Hematopoietic multipotent progenitor cell treated with erythropoietin and hydrocortisone succinate and interleukin-3 and kit ligand, for 8 days (in vitro differentiated cells): ENCODE results near the gene DHRS13.
A peak's percentile ranks its signal among the peaks of the same experiment; 100 is the strongest.
"Not testable (repeated sequence)": the region's sequence is repeated elsewhere in the genome, so short reads cannot be mapped to it uniquely, and the experiment has no call there.

Source experiments
- DNase-seq: peaks from one replicate; pipeline ENCODE4 v3.0.0-alpha.2; 2015

Gene DHRS13

GRCh38 chr17:28881533-28882056 lies 21.3 kb downstream of the DHRS13 start:
- DNase-seq = no peak

DNA sequence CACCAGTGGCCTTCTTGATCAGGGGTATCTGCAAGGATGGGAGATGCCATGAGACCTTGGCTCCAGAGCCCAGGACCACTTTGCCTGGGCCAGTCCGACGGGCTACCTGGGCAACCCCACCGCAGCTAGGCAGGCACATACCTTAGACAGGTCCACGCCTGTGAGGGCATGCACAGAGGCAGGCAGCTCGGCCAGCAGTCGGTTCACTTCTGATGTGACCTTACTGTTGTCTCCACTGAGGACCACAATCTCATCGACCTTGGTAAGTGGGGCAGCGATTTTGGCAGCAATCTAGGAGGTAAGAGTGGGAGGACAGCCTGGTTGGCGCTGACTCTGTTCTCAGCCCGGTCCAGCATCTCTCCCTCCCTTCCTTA lies 22.3 kb downstream of the DHRS13 start:
- DNase-seq = no peak

DNA sequence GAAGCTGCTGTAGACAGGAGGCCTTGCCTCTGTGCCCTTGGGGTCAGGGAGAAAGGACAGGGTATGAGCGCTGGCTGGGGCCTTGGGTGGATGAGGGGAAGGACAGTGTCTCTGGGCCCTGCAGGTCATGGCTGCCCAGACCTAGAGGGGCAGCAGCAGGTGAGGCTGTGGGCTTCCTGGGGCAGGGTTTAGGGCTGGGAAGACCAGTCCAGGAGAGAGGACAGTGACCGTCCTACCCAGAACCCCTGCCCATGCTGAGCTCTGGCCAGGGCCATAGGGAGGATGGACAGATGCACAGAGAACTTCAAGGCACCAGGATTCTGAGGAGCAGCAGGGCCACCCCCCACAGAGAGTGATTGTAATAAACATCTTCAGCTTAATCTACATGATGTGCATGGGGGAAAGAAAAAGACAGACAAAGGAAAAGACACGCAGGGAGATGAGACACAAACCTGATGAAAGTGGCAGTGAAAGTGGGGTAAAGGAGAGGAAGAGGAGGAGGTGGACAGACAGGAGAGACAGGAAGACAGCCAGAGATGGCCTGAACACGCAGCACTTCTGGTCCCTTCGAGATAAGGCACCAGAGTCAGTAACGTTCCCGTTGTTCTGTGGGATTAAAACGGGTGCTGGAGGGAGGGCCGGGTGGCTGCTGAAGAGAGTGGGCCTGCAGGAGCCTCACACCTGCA lies 22.9 kb downstream of the DHRS13 start:
- DNase-seq = peak; percentile 74

DNA sequence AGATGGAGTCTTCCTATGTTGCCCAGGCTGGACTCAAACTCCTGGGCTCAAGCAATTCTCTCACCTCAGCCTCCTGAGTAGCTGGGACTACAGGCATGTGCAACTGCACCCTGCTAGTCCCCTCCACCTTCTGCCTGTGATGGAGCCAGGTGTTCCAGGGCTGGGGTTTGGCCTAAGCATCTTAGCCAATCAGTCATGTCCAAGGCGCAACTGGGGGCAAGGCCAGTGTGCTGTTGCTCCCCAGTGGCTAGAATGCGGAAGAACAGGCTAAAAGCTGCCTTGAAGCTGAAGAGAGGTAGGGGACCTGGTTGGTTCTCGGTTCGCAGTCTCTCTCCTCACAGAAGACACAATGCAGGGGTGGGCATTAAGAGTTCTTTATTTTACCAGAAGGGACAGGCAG lies 23.9 kb downstream of the DHRS13 start:
- DNase-seq = peak; percentile 82

- DNase-seq = no peak
Measured at GRCh38 chr17:28878158-28878910, 24.5 kb downstream of the DHRS13 start.

DNA sequence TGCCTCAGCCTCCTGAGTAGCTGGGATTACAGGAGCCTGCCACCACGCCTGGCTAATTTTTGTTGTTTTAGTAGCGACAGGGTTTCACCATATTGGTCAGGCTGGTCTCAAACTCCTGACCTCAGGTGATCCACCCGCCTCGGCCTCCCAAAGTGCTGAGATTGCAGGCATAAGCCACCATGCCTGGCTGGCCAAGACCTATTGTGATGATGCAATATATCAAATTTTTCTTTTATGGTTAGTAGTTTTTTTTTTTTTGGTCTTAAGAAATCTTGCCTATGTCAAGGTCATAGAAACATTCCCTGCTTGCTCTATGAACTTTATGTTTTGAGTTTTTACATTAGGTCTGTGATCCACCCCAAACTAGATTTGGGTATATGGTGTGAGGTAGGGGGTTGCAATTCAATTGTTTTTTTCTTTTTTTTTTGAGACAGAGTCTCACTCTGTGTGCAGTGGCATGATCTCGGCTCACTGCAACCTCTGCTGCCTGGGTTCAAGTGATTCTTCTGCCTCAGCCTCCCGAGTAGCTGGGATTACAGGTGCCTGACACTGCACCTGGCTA lies 25.6 kb downstream of the DHRS13 start:
- DNase-seq = not testable (repeated sequence)

GRCh38 chr17:28875848-28876550 lies 26.9 kb downstream of the DHRS13 start:
- peak; percentile 67 for DNase-seq

GRCh38 chr17:28874750-28875149 lies 28.1 kb downstream of the DHRS13 start:
- peak; percentile 44 for DNase-seq

DNA sequence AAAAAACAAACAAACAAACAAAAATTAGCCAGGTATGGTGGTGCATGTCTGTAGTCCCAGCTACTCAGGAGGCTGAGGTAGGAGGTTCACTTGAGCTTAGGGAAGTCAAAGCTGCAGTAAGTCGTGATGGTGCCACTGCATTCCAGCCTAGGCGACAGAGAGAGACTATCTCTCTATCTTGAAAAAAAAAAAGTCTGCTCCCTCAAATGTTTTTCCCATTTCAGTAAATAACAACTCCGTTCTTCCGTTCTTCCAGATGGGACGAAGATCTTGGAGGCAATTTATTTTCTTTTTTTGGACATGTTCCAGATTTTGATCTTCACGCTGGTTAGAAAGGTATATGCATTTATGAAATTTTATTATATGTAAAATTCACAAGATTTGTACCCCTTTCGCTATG lies 29.0 kb downstream of the DHRS13 start:
- DNase-seq = peak; percentile 30

DNA sequence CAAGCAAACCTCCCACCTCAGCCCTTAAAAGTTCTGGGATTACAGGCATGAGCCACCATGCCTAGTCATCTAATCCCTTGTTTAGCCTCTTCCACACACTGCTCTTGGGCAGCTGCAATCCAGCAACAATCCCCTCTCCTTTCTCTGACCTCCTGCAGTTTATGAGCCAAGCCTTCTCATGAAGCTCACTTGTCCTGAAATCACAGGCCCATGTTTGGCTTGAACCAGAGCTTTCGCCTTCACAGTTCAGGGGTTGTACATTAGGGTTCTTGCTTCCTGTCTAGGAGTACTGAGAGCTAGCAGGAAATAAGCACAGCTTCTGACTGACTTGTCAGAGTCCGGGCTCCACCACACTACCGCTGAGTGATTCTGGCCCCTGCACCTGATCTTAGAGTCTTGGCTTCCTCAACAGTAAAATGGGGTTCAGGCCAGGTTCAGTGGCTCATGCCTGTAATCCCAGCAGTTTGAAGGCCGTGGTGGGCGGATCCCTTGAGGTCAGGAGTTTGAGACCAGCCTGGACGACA lies 31.8 kb downstream of the DHRS13 start:
- DNase-seq = peak; percentile 39

DNA sequence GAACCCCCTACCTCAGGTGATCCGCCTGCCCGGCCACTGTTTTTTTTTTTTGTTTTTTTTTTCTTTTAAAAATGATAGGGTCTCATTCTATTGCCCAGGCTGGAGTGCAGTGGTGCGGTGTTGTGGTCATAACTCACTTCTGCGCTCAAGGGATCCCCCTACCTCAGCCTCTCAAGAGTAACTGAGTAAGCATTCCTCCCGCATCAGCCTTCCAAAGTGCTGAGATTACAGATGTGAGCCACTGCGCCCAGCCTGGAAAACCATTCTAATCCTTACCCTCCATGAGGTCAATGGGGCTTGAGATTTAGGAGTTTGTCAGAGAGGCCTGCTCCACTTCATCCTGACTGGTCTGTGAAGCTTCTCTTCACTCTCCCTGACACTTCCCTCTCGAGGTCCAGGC lies 35.6 kb downstream of the DHRS13 start:
- no peak for DNase-seq

GRCh38 chr17:28865946-28866752 lies 36.7 kb downstream of the DHRS13 start:
- peak; percentile 11 for DNase-seq

DNA sequence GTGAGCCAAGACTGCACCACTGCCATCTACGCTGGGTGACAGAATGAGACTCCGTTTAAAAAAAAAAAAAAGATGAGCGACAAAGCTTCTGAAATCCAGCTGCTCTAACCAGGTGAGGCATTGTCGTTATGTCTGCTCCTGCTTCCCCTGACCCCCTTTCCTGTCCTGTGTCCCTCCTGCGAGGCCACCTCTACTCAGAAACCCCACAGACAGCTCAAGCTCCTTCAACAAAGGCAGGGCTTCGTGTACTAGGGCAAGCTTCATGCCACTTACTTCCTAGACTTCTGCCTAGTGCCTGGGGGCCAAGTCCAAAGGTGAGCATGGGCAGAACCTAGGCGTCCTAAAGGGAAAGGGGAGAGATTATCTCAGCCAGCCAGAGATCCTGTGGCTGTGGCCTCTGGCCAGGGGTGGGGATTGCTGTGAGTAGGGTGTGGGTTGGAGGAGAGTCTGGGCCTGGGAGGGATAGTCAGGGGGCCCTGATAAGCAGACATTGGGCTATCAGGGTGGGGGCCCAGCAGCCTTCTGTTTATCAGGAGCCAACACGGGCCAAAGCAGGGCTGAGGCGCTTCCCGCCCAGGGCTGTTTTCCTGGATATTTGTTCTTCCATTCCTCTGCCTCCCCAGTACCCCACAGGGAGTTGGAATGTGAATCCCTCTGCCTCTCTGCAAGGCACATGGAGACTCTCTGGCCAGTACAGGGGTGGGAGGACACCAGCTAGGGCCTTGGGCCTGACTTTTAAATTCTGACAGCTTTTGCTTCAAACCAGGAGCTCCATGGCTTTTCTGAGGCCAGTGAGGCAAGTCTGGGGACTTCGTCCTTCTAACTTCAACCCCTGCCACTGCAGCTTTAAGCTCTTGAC lies 37.7 kb downstream of the DHRS13 start:
- DNase-seq = peak; percentile 99

DNA sequence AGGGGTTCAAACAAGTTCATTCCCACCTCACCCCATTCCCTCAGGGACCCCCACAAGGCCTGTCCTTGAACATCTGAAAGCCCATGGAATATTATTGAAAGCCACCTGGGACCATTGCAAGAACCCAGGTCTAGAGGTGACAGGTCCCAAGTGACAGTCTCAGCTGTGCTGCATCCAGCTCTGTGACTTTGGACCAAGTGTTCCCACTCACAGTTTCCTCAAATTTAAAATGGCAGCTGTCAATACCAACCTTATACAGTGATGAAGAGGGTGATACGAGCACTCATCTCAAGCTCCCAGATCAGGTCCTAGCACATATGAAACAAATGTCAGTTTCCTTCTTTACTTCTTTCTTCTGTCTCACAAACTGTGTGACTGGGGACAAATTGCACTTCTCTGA lies 38.9 kb downstream of the DHRS13 start:
- DNase-seq = no peak

- DNase-seq = peak; percentile 70
Measured at GRCh38 chr17:28862561-28862960, 40.3 kb downstream of the DHRS13 start.

- DNase-seq = peak; percentile 93
Measured at GRCh38 chr17:28861393-28862203, 41.3 kb downstream of the DHRS13 start.

- peak; percentile 83 for DNase-seq
Measured at GRCh38 chr17:28860363-28860808, 42.5 kb downstream of the DHRS13 start.

GRCh38 chr17:28858801-28859355 lies 44.0 kb downstream of the DHRS13 start:
- DNase-seq = peak; percentile 84

DNA sequence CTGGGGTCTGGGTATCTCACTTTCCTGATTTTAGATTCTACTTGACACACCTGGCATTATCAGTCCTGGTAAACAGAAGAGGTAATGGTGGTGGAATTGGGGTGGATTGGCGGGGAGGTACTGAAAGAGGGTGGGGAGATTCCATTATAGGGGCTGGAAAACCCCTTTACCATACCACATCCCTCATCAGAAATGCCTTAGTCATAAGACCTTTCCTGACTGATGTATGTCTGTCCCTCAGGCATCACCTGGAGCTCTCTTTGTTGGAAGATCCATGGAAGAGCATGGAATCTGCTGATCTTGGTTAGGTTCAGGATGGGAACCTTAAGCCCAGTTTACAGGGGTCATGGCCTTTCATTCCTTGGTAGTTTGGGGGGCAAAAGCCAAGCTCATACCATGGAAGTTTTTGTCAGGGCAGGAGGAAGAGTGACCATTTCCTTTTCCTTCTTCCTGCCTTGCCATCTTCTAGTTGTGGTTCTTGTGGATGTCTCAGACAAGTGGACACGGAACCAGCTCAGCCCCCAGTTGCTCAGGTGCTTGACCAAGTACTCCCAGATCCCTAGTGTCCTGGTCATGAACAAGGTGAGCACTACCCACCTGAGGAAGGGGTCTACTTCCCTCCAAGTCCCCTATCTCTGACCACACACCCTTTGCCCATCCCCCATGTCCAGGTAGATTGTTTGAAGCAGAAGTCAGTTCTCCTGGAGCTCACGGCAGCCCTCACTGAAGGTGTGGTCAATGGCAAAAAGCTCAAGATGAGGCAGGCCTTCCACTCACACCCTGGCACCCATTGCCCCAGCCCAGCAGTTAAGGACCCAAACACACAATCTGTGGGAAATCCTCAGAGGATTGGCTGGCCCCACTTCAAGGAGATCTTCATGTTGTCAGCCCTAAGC lies 44.7 kb downstream of the DHRS13 start:
- peak; percentile 83 for DNase-seq
